Measurements from ENCODE around the gene ABCB6. TPM values are rescaled to one million over a fixed set of nuclear protein-coding genes. Genes with fewer than 3 reads are reported as not detected.

Gene ABCB6
- total RNA-seq, 1 experiment from 2014 or later: 23.5 TPM

DNA sequence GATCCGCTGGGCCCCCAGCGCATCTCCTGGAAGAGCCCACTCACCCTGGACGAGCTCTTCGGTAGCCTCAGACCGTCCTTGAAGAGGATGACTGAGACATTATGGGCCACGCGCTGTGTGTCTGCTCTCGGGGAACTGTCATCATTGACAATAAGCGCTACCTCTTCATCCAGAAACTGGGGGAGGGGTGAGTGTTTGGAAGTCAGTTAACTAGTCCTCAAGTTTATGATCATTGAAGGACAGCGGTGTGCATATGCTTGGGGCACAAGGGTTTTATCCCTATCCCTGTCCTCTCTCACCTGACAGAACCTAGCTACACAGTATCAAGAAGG lies 27.1 kb upstream of the ABCB6 start:
- peak; percentile 13 for DNase-seq (ENCODE audit: low read depth)

GRCh38 chr2:219245148-219245898 lies 26.6 kb upstream of the ABCB6 start, which contains the start of the genes GLB1L and STK16:
Gene GLB1L (minus strand): TSS chr2:219245444. CDS start chr2:219243573, 1,871 bp downstream.
Gene STK16 (plus strand): TSS chr2:219245479. CDS start chr2:219246000, 521 bp downstream.
- DNase-seq (ENCODE audit: low read depth): peak; percentile 93

DNA sequence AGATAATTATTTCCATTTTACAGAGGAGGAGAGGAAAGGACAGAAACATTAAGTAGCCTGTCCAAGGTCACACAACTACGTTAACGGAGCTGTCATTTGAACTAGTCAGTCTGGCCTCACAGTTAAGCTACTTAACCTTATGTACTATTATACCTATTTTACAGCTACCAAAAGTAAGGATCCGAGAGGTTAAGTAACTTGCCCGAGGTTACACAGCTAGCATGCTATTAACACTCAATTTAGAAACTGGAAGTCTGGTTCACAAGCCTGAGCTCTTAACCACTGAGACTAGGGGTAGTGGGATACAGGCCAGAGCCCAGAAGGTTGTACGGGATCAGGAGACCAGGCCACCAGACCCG lies 26.0 kb upstream of the ABCB6 start:
- DNase-seq (ENCODE audit: low read depth): no peak

DNA sequence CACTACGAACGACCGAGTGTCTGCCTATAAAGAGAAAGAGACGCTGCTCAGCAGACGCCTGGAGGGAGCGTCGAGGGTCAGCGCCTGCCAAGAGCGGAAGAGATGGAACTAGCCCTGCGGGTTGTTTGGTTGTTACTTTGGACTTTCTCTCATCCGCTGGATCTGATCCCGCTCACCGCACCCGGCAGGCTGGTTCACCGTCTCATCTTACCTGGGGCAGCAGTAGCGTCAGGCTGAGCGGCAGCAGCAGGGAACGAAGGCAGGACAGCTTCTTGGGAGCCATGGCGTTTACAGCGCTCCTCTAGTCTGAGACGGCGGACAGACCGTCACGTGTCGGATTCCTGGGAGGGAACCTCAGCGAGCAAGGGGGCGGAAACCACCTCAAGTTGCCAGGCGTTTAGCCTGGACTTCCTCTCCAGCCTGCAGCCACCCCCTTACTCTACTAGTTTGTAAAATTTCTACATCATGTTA lies 24.6 kb upstream of the ABCB6 start:
- DNase-seq (ENCODE audit: low read depth): no peak

DNA sequence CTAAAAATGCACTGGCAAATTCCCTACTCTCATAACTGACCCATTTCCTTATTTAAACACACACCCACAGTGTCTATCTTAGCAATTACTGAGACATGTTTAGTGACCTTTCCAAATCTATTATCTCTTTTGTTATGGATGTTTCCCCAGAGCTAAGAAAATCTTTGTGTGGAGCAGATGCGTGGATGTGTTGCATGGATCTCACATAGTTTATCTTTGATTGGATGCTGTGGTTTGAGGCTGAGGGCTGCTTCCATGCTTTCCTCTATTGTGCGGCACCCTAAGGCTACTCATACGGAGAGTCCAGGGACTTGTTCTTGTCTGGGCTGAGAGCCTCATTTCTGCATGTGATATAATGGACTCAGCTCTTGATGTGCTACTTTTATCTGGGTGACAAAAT lies 15.6 kb upstream of the ABCB6 start:
- DNase-seq (ENCODE audit: low read depth): no peak

- peak; percentile 44 for DNase-seq (ENCODE audit: low read depth)
These were observed 11.3 kb upstream of the ABCB6 start for GRCh38 chr2:219230059-219230540.

GRCh38 chr2:219229305-219230058 lies 10.7 kb upstream of the ABCB6 start, which contains the start of the genes ANKZF1 and ATG9A:
Gene ANKZF1 (plus strand): TSS chr2:219229806. CDS start chr2:219230258, 452 bp downstream.
Gene ATG9A (minus strand): TSS chr2:219229636. CDS start chr2:219228024, 1,612 bp downstream.
- DNase-seq (ENCODE audit: low read depth): peak; percentile 98

DNA sequence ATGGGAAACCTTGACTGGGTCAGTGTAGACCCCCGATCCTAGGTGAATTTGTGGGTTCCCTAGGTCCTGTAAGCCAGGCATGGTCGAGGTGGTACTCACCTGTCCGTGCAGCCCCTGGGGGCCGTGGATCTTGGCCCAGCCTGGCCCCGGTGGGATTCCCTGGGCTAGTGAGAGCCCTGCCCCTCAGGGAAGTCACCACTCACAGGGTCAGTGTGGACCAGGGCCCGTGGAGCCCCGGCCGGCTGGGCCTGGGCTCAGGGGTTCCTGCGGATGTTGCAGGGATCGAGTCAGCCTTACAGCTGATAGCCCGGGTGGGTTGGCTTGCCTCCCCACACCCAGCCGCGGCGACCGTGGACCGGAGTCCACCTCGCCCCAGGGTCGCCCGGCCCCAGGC lies 10.2 kb upstream of the ABCB6 start:
- DNase-seq (ENCODE audit: low read depth): no peak

- DNase-seq (ENCODE audit: low read depth): no peak
These were observed 9.5 kb upstream of the ABCB6 start for GRCh38 chr2:219228041-219228910.

- no peak for DNase-seq (ENCODE audit: low read depth)
These were observed 6.6 kb upstream of the ABCB6 start for GRCh38 chr2:219225350-219225749.

DNA sequence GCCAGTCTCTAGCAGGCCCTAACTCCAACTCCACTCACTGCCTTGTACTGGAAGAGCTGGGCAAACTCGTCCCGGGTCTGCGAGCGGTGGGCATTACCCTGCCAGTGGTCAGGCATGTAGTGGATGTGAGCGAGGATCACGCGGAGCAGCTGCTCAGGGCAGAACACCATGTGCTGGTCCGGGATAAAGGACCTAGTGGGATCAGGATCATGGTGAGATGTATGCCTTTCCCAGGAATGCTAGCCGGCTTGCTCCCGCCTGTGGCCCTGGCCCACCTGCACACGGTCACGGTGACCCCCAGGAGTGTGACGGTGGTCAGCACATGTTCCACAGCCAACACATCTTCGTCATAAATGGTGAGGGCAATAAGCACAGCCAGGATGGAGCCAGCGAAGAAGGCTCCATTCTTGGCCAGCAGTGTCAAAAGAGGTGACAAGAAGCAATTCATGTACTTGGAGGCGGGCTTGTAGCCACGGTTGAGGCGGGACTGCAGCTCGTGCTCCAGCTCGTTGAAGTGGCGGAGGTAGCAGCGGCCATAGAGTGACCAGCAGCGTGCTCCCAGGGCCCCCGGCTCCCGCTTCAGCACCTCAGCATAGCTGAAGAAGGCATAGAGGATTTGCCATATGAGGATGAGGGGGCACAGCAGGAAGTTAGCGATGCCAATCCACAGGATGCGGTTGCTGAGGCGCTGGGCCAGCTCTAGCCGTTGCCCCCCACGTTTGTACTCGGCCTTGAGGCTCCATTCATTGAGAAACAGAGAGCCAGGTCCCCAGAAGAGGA lies 5.3 kb upstream of the ABCB6 start:
- no peak for DNase-seq (ENCODE audit: low read depth)

DNA sequence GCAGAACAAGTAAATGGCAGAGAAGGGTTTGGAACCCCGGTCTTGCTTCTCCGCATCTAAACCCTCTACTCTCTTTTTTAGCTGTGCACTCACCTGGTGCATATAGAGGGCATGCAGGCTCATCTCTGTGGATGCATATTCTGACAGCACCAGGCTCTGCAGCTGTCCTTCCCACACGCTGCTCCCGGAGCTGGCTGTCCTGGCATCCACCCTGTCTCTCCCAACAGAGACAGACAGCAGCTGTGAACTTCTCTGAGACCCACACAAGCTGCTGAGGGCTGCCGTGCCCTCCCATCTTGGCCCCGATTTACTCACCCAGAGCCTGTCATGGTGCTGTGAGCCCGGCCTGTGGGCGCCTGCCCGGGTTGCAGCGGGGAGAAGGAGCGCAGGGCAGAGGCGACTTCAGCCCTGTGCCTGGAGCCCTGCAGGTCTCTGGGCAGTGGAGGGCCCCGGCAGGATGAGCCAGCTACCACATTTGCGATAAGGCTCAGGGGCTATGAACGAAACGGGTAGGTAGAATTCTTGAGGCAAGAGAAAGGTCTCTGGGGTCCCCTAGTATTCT lies 3.3 kb upstream of the ABCB6 start:
- DNase-seq (ENCODE audit: low read depth): peak; percentile 5

DNA sequence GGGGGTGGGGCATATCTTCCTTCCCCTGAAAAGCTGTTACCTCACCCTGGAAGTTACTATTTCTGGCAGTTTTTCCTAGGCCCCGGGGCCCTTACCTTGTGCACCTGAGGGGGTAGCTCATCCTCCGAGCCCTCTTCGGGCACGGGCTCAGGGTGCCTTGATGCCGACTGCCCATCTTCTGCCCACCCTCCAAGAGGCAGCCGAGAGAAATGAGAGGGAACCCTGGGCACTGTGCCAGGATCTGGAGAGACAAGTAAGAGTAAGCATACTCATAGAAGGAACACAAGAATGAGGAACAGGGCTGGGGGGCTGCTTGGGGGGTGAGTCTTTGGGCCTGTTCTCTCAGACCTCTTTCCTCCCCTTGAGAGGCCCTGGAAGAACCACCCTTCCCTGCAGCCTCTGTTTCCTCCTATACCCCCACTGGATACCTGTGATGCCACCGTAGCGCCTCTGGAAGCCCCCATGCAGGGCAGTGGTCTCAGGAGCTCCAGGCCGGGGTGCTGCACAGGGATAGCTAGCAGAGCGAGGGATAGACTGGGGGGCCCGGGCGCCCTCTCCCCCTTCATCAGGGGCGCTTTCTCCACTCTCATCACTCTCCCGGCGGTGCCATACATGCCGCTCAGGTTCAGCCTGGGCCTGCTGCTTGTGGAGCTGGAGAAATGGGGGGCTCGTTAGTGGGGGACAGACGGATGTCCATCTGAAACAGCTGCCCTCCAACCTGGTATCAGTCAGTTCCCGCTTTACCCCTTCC lies 2.1 kb upstream of the ABCB6 start:
- no peak for DNase-seq (ENCODE audit: low read depth)

GRCh38 chr2:219219784-219220532 lies 1.2 kb upstream of the ABCB6 start:
- DNase-seq (ENCODE audit: low read depth): no peak

DNA sequence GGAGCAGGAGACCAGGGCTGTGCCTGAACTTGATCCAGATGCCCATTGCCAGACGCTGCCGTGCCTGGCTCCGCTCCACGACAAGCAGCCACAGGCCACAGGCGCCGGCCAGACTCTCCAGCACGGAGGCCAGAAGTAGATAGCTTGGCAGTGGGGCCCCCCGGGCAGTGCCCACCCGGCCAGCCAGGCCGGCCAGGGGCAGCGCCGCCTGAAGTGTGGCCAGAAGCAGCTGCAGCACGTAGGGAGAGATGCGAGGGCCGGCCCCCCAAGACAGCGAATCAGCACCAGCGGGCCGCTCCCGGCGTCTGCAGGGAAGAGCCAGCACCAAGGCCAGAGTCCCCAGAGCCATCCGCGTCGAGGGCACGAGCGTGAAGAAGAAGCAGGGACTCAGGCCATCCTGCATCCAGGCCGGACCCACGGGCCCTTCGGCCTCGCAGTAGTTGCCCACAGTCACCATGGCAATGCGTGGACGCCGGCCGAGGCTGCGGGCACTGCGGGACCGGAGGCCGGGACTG lies 484 bp downstream of the ABCB6 start:
- peak; percentile 77 for DNase-seq (ENCODE audit: low read depth)

DNA sequence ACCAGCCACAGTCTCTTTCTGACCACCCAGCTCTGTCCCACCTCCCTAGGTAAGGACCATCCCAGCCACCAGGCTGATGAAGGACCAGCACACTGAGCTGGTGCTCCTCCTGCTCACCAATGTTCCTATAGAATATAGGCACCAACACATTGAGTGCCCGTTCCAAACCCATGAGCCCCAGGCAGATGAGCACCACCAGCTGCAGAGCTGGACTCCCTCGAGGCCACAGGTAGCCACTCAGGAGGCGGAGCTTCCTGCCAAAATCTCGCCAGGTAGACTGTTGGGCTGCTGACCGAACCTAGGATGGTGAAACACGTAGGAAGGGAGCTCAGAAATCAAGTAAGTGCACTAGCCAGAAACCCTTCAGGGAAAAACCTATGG lies 2.2 kb downstream of the ABCB6 start:
- no peak for DNase-seq (ENCODE audit: low read depth)

DNA sequence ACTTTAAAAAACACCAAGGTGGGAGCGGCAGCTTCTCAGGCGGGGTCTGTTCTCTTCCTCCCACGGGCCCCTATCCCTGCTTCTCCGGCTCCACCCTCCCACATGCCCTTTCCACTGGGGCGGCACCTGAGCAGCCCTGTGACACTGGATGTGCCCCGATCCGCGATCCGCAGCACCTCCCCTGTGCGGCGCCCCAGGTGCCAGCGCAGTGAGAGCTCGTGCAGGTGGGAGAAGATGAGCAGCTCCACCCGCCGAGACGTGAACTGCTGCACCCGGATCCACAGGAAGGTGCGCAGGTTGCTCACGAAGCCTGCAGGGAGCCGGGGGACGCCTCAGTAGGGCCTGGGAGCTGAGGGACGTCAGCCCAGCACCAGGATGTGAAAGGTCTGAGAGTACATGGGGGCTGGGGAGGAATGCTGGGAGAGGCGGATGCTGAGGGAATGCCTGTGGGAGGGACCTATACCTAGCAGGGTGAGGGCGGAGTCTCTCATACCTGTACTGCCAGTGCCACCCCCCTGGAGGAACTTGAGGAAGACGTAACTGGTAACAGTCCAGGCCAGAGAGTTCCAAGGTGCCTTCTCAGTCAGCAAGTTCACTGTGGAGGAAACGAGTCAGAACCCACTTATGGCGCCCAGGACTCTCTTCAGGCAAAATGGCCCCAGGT lies 2.8 kb downstream of the ABCB6 start:
- DNase-seq (ENCODE audit: low read depth): no peak

GRCh38 chr2:219214786-219215185 lies 4.0 kb downstream of the ABCB6 start:
- no peak for DNase-seq (ENCODE audit: low read depth)
